ENCODE results near the gene SELENOO.

SELENOO gene

GRCh38 chr22:50229370-50229769 lies 28.6 kb downstream of the SELENOO start:
- H3K4me3 ChIP-seq (ENCODE audit: low read depth, low read length) = no peak overlapping the region
- TF ChIP-seq MYC (IDR thresholded peaks at IDR 0.05; ENCODE audit: low read depth, low read length) (no peak), MAX (IDR thresholded peaks at IDR 0.05; ENCODE audit: low read depth, low read length) (no peak), CTCF (IDR thresholded peaks at IDR 0.05; ENCODE audit: low read depth, low read length) (no peak), POLR2A (IDR thresholded peaks at IDR 0.05; ENCODE audit: extremely low read depth, insufficient read length) (no peak)
- DNase-seq (ENCODE audit: low read depth) = no peak

GRCh38 chr22:50232481-50233151 lies 31.8 kb downstream of the SELENOO start:
- no peak overlapping the region for H3K4me3 ChIP-seq (ENCODE audit: low read depth, low read length)
- TF ChIP-seq CTCF (IDR thresholded peaks at IDR 0.05; ENCODE audit: low read depth, low read length) = no peak
- TF ChIP-seq MAX (IDR thresholded peaks at IDR 0.05; ENCODE audit: low read depth, low read length) = no peak
- no peak for TF ChIP-seq POLR2A (IDR thresholded peaks at IDR 0.05; ENCODE audit: extremely low read depth, insufficient read length)
- TF ChIP-seq MYC (IDR thresholded peaks at IDR 0.05; ENCODE audit: low read depth, low read length) = no peak
- no peak for DNase-seq (ENCODE audit: low read depth)

- DNase-seq (ENCODE audit: low read depth) = no peak
- no peak overlapping the region for H3K4me3 ChIP-seq (ENCODE audit: low read depth, low read length)
- TF ChIP-seq MAX (IDR thresholded peaks at IDR 0.05; ENCODE audit: low read depth, low read length) = no peak
- TF ChIP-seq MYC (IDR thresholded peaks at IDR 0.05; ENCODE audit: low read depth, low read length) = no peak
- TF ChIP-seq POLR2A (IDR thresholded peaks at IDR 0.05; ENCODE audit: extremely low read depth, insufficient read length) = no peak
- TF ChIP-seq CTCF (IDR thresholded peaks at IDR 0.05; ENCODE audit: low read depth, low read length) = no peak
Measured at GRCh38 chr22:50233223-50233622, 32.4 kb downstream of the SELENOO start.

- H3K4me3 ChIP-seq (ENCODE audit: low read depth, low read length) = no peak overlapping the region
- no peak for TF ChIP-seq MAX (IDR thresholded peaks at IDR 0.05; ENCODE audit: low read depth, low read length)
- peak; percentile 46 for TF ChIP-seq CTCF (IDR thresholded peaks at IDR 0.05; ENCODE audit: low read depth, low read length)
- peak; percentile 88 for DNase-seq (ENCODE audit: low read depth)
Measured at GRCh38 chr22:50236731-50237409, 36.1 kb downstream of the SELENOO start.

GRCh38 chr22:50238755-50239154 lies 37.9 kb downstream of the SELENOO start:
- H3K4me3 ChIP-seq (ENCODE audit: low read depth, low read length) = no peak overlapping the region
- TF ChIP-seq CTCF (IDR thresholded peaks at IDR 0.05; ENCODE audit: low read depth, low read length) (no peak), MYC (IDR thresholded peaks at IDR 0.05; ENCODE audit: low read depth, low read length) (no peak), POLR2A (IDR thresholded peaks at IDR 0.05; ENCODE audit: extremely low read depth, insufficient read length) (no peak), MAX (IDR thresholded peaks at IDR 0.05; ENCODE audit: low read depth, low read length) (no peak)
- DNase-seq (ENCODE audit: low read depth) = no peak
